ENCODE data around the gene CDH12. TPM values are rescaled to one million over a fixed set of nuclear protein-coding genes. Genes with fewer than 3 reads are reported as not detected.

CDH12 gene
- total and polyA plus RNA-seq, 2 donors (not counting 3 experiments of a cell fraction or from before 2014, with no cell fraction given), result 0.03 TPM; not detected in 1

- TF ChIP-seq EZH2 (IDR thresholded peaks at IDR 0.05; ENCODE audit: borderline replicate concordance, low read depth, low read length, severe bottlenecking) (no peak), CTCF (IDR thresholded peaks at IDR 0.05; ENCODE audit: extremely low read depth in 1 of 2, insufficient read depth in 1 of 2, low read depth in 1 of 2, low read length in 2 of 2) (peak in 1 of 2 donors; percentile 18)
- FAIRE-seq (peak; percentile 4), DNase-seq (ENCODE audit: low read depth, low spot score) (peak; percentile 51)
- H4K20me1 ChIP-seq (replicated peaks; ENCODE audit: control insufficient read depth, extremely low read depth, insufficient read depth, low read length), result no peaks in the 10 kb centered on the region
- peak overlapping the region; percentile 30 for H3K4me2 ChIP-seq (ENCODE audit: insufficient read depth, low read length)
- no peak overlapping the region for H3K4me3 ChIP-seq (replicated peaks in 1 of 3; ENCODE audit: insufficient read depth in 1 of 3, low read depth in 1 of 3, low read length in 3 of 3)
- dilution Hi-C loops (cut with MboI; ENCODE audit: extremely low pct_ligation_motif_present, low sequenced_read_pairs), result no loop called here
- H3K79me2 ChIP-seq (ENCODE audit: control insufficient read depth, insufficient read depth, low read length), result no peaks in the 10 kb centered on the region
- no peak overlapping the region for H3K9ac ChIP-seq (replicated peaks; ENCODE audit: extremely low read depth, insufficient read depth, low read length)
- no peak overlapping the region for H3K27ac ChIP-seq (ENCODE audit: insufficient read depth, low read depth, low read length)
- BruUV-seq (replicated peaks), result no TSS peak
- H3K4me1 ChIP-seq (ENCODE audit: control insufficient read depth, extremely low read depth, insufficient read depth, low read length), result peaks cover 5% of the 10 kb centered on the region
- H3K36me3 ChIP-seq (ENCODE audit: control insufficient read depth in 2 of 2, extremely low read depth in 1 of 2, insufficient read depth in 2 of 2, low read length in 2 of 2), result no peaks in the 10 kb centered on the region
- ChIA-PET CTCF (interaction anchor here (0.6 kb wide), 1 partner anchor 108 kb away, joined by 3 read pairs; no protein-coding TSS in a partner anchor), POLR2A (no interaction called here)
- no peaks in the 10 kb centered on the region for H3K9me3 ChIP-seq (replicated peaks; ENCODE audit: control insufficient read depth, insufficient read depth, low read length)
- no peak overlapping the region for H2AFZ ChIP-seq (ENCODE audit: low read depth, low read length)
- intact Hi-C loops (cut with micrococcal nuclease), result loop anchor here (2.0 kb wide), 2 partner anchors 232 to 1328 kb away; no protein-coding TSS in a partner anchor
- no peaks in the 10 kb centered on the region for H3K27me3 ChIP-seq (ENCODE audit: control insufficient read depth in 2 of 2, insufficient read depth in 2 of 2, low read length in 2 of 2)
- no peaks in the 10 kb centered on the region for H3K9me1 ChIP-seq (replicated peaks; ENCODE audit: control insufficient read depth, extremely low read depth, insufficient read depth, low read length)
Observed at GRCh38 chr5:21810737-21811316, 1042.3 kb downstream of the CDH12 start.

GRCh38 chr5:21809611-21810010, 1043.5 kb downstream of the CDH12 start:
- TF ChIP-seq CTCF (IDR thresholded peaks at IDR 0.05; ENCODE audit: extremely low read depth in 1 of 2, insufficient read depth in 1 of 2, low read depth in 1 of 2, low read length in 2 of 2), result no peak
- TF ChIP-seq MAX (IDR thresholded peaks at IDR 0.05; ENCODE audit: insufficient read depth, insufficient read length), result no peak
- TF ChIP-seq POLR2A (IDR thresholded peaks at IDR 0.05; ENCODE audit: low read depth, low read length), result no peak
- TF ChIP-seq MYC (IDR thresholded peaks at IDR 0.05; ENCODE audit: low read depth, low read length), result no peak
- no peak for TF ChIP-seq JUN (IDR thresholded peaks at IDR 0.05; ENCODE audit: borderline replicate concordance, insufficient read depth, insufficient read length, low read depth)
- TF ChIP-seq POLR2AphosphoS5 (IDR thresholded peaks at IDR 0.05; ENCODE audit: insufficient read depth, low read depth, low read length), result no peak
- no peak for TF ChIP-seq GATA2 (IDR thresholded peaks at IDR 0.05; ENCODE audit: insufficient read depth, insufficient read length, low read depth, low read length)
- TF ChIP-seq EZH2 (IDR thresholded peaks at IDR 0.05; ENCODE audit: borderline replicate concordance, low read depth, low read length, severe bottlenecking), result no peak
- no peak for TF ChIP-seq FOS (IDR thresholded peaks at IDR 0.05; ENCODE audit: borderline replicate concordance, insufficient read depth, low read length)
- H3K9ac ChIP-seq (replicated peaks; ENCODE audit: extremely low read depth, insufficient read depth, low read length), result no peak overlapping the region
- H3K9me1 ChIP-seq (replicated peaks; ENCODE audit: control insufficient read depth, extremely low read depth, insufficient read depth, low read length), result no peaks in the 10 kb centered on the region
- no peaks in the 10 kb centered on the region for H3K9me3 ChIP-seq (replicated peaks; ENCODE audit: control insufficient read depth, insufficient read depth, low read length)
- no peak for FAIRE-seq
- H3K4me2 ChIP-seq (ENCODE audit: insufficient read depth, low read length), result no peak overlapping the region
- H3K27ac ChIP-seq (ENCODE audit: insufficient read depth, low read depth, low read length), result no peak overlapping the region
- BruUV-seq (replicated peaks), result no TSS peak
- intact Hi-C loops (cut with micrococcal nuclease), result loop anchor here (2.0 kb wide), 2 partner anchors 233 to 1329 kb away; no protein-coding TSS in a partner anchor
- ChIA-PET CTCF (interaction anchor here (1.1 kb wide), 1 partner anchor 422 kb away, joined by 3 read pairs; no protein-coding TSS in a partner anchor), POLR2A (no interaction called here)
- no peak overlapping the region for H3K4me3 ChIP-seq (replicated peaks in 1 of 3; ENCODE audit: insufficient read depth in 1 of 3, low read depth in 1 of 3, low read length in 3 of 3)
- no peak for DNase-seq (ENCODE audit: low read depth, low spot score)
- H2AFZ ChIP-seq (ENCODE audit: low read depth, low read length), result no peak overlapping the region
- peaks cover 5% of the 10 kb centered on the region for H3K4me1 ChIP-seq (ENCODE audit: control insufficient read depth, extremely low read depth, insufficient read depth, low read length)
- H3K27me3 ChIP-seq (ENCODE audit: control insufficient read depth in 2 of 2, insufficient read depth in 2 of 2, low read length in 2 of 2), result no peaks in the 10 kb centered on the region
- H4K20me1 ChIP-seq (replicated peaks; ENCODE audit: control insufficient read depth, extremely low read depth, insufficient read depth, low read length), result no peaks in the 10 kb centered on the region
- H3K36me3 ChIP-seq (ENCODE audit: control insufficient read depth in 2 of 2, extremely low read depth in 1 of 2, insufficient read depth in 2 of 2, low read length in 2 of 2), result no peaks in the 10 kb centered on the region
- dilution Hi-C loops (cut with MboI; ENCODE audit: extremely low pct_ligation_motif_present, low sequenced_read_pairs), result no loop called here
- H3K79me2 ChIP-seq (ENCODE audit: control insufficient read depth, insufficient read depth, low read length), result no peaks in the 10 kb centered on the region

All from endothelial cell of umbilical vein (primary cell).